K562 (cell line): ENCODE measurements around the gene ZFYVE28. TPM values are rescaled to one million over a fixed set of nuclear protein-coding genes. Genes with fewer than 3 reads are reported as not detected.

ENCODE experiments used
- ATAC-seq: fragments of 200-7000 bp; cut with Tn5 transposase; 3 replicates; pipeline ENCODE4 v1.9.1; 2020; ENCODE audit warnings: moderate library complexity
- BruUV-seq: library from RNA; stranded (reverse); fragments of 400-500 nt; replicated peaks from 2 replicates; lab custom pipeline; 2021; lab: Mats Ljungman, UMichigan
- CTCF ChIA-PET: fragments of 300-600 bp; formaldehyde crosslinking; extraction: SDS; loops from one replicate; lab custom pipeline; 2021; ENCODE audit warnings: low intra/inter-chr PET ratio; lab: Yijun Ruan, JAX
- POLR2A ChIA-PET: fragments of 300-600, 350-650 bp; sonication (Branson Sonifier 250); formaldehyde crosslinking; extraction: SDS; loops from one replicate; lab custom pipeline; 2021; ENCODE audit warnings: antibody characterized with exemption, inconsistent platforms; lab: Yijun Ruan, JAX
- DNase-seq, 4 experiments: peaks; one replicate each; pipeline versions ENCODE4 v3.0.0 to v3.0.0-alpha.2; 2011 to 2018; ENCODE audit warnings: low spot score in 3 of 4, mixed read lengths in 3 of 4; ENCODE audit errors: extremely low read depth in 1 of 4
- FAIRE-seq: peaks from 2 replicates; lab custom pipeline; 2011; peaks lifted over from hg19 to GRCh38; lab: Jason Lieb, UNC
- H2AFZ ChIP-seq: 2 replicates; pipeline ENCODE4 v1.6.0; 2011; ENCODE audit warnings: low read depth, low read length, control low read depth, inconsistent platforms
- H3K27ac ChIP-seq: fragments of 200-600 bp; 3 replicates; pipeline ENCODE4 v1.8.0; 2011; ENCODE audit warnings: low read depth, mild to moderate bottlenecking, control low read depth, inconsistent platforms, low read length, moderate library complexity, mixed read lengths; ENCODE audit errors: extremely low read depth
- H3K27me3 ChIP-seq, 2 experiments: fragments of 300-600 bp in 1 of 2; 2 replicates in 1 of 2; 3 replicates in 1 of 2; pipeline versions ENCODE4 v1.6.0 to v1.8.0; 2011; ENCODE audit warnings: inconsistent platforms in 2 of 2, low read length in 2 of 2, mild to moderate bottlenecking in 1 of 2, mixed read lengths in 1 of 2, moderate library complexity in 1 of 2; ENCODE audit not compliant: control insufficient read depth in 2 of 2, insufficient read depth in 2 of 2
- H3K36me3 ChIP-seq: fragments of 300-600 bp; 3 replicates; pipeline ENCODE4 v1.8.0; 2011; ENCODE audit warnings: mild to moderate bottlenecking, low read length, inconsistent platforms; ENCODE audit not compliant: control insufficient read depth, insufficient read depth
- H3K4me1 ChIP-seq, 2 experiments: fragments of 200-600 bp in 1 of 2; replicated peaks in 1 of 2; 2 replicates in 1 of 2; 3 replicates in 1 of 2; pipeline versions ENCODE4 v1.5.1 to v1.8.0; 2011; ENCODE audit warnings: inconsistent platforms in 2 of 2, low read length in 2 of 2, mild to moderate bottlenecking in 1 of 2, mixed read lengths in 1 of 2, moderate library complexity in 1 of 2; ENCODE audit not compliant: control insufficient read depth in 2 of 2, insufficient read depth in 2 of 2
- H3K4me2 ChIP-seq: 2 replicates; pipeline ENCODE4 v1.6.1; 2011; ENCODE audit warnings: low read length, control low read depth, inconsistent platforms, mixed read lengths; ENCODE audit not compliant: insufficient read depth
- H3K4me3 ChIP-seq: fragments of 200-600 bp; sonication (generic), shearing (Covaris generic); 2 replicates; pipeline ENCODE4 v1.5.1; 2016; ENCODE audit warnings: control low read depth, inconsistent platforms
- H3K79me2 ChIP-seq: fragments of 200-600 bp; 3 replicates; pipeline ENCODE4 v1.8.0; 2011; ENCODE audit warnings: low read length, inconsistent platforms; ENCODE audit not compliant: control insufficient read depth, insufficient read depth
- H3K9ac ChIP-seq, 2 experiments: 2 replicates each; pipeline versions ENCODE4 v1.6.0 to v1.6.1; 2011; ENCODE audit warnings: low read depth in 2 of 2, low read length in 2 of 2, control low read depth in 1 of 2, inconsistent platforms in 1 of 2, mild to moderate bottlenecking in 1 of 2, mixed read lengths in 1 of 2; ENCODE audit not compliant: insufficient read depth in 1 of 2
- H3K9me1 ChIP-seq: one replicate; pipeline ENCODE4 v1.6.0; 2011; ENCODE audit warnings: inconsistent platforms, mild to moderate bottlenecking, low read length, moderate library complexity; ENCODE audit not compliant: control insufficient read depth, insufficient read depth
- H3K9me3 ChIP-seq: replicated peaks from 2 replicates; pipeline ENCODE4 v1.5.1; 2011; ENCODE audit warnings: low read depth, low read length, inconsistent platforms; ENCODE audit not compliant: control insufficient read depth, insufficient read depth
- H4K20me1 ChIP-seq: replicated peaks from 2 replicates; pipeline ENCODE4 v1.6.1; 2011; ENCODE audit warnings: low read length, inconsistent platforms, mixed read lengths; ENCODE audit not compliant: control insufficient read depth, insufficient read depth
- GABPB1 ChIP-seq: sonication (generic); formaldehyde crosslinking; IDR thresholded peaks from 2 replicates; pipeline ENCODE4 v1.8.0; 2022; ENCODE audit warnings: mild to moderate bottlenecking, missing genetic modification reagents
- SIN3A ChIP-seq, 2 experiments: fragments of 150-350 bp in 1 of 2; IDR thresholded peaks; 2 replicates each; pipeline ENCODE4 v1.6.1; 2011 to 2016; ENCODE audit warnings: borderline replicate concordance in 2 of 2, low read depth in 2 of 2, low read length in 2 of 2, mild to moderate bottlenecking in 2 of 2, moderate library complexity in 2 of 2; ENCODE audit not compliant: control insufficient read depth in 1 of 2
- WGBS: fragments of 100-300 bp; shearing (Covaris generic); methylation state at CpG from one replicate; pipeline ENCODE4 v1.1.6; 2016; ENCODE audit warnings: low coverage, mixed read lengths; ENCODE audit not compliant: insufficient coverage; ENCODE audit errors: missing lambda C conversion rate; 5-methylcytosine and 5-hydroxymethylcytosine counted together
- in situ Hi-C: fragments of 300-500 bp; cut with MboI; formaldehyde crosslinking; loops from 4 replicates; pipeline ENCODE4 v1.15.0; 2018; ENCODE audit warnings: inconsistent platforms, mixed read lengths
- intact Hi-C: fragments of 100-400 bp; cut with micrococcal nuclease; formaldehyde crosslinking; loops from 2 replicates; pipeline ENCODE4 v1.14.2; 2022
- polyA plus RNA-seq, 8 experiments: library from polyadenylated mRNA; depleted of rRNA in 4 of 8; stranded (reverse) in 5 of 8; unstranded in 3 of 8; fragments of >200 nt; fragmentation: Nextera tagmentation in 2 of 8; fragmentation: Illumina TruSeq in 1 of 8; extraction: Ambion mirVana in 2 of 8; extraction: Trizol in 1 of 8; gene quantifications; 2 replicates each; pipeline versions ENCODE4 v1.2.1 to v1.2.3, GENCODE V29; 2011 to 2014; ENCODE audit warnings: inconsistent platforms in 1 of 8, missing spikeins in 1 of 8
- total RNA-seq, 7 experiments: library from RNA; depleted of rRNA in 6 of 7; stranded (reverse); fragments of >200 nt in 6 of 7; fragmentation: Illumina TruSeq in 2 of 7; extraction: Trizol in 2 of 7; gene quantifications; 2 replicates each; pipeline versions ENCODE4 v1.2.1 to v1.2.3, GENCODE V29; 2011 to 2021; ENCODE audit warnings: low replicate concordance in 1 of 7
- TF ChIP-seq, protein P1 (sequence below): fragments of 200-800 bp; sonication (Bioruptor generic); IDR thresholded peaks from 2 replicates; pipeline ENCODE4 v1.6.1; 2017; ENCODE audit warnings: missing genetic modification characterization, missing compliant biosample characterization

ZFYVE28 gene
- total and polyA plus RNA-seq, 9 of the 15 experiments (the other 6 are each of a cell fraction or from before 2014, with no cell fraction given): 1.3 to 24.8 (median 8.9) TPM

DNA sequence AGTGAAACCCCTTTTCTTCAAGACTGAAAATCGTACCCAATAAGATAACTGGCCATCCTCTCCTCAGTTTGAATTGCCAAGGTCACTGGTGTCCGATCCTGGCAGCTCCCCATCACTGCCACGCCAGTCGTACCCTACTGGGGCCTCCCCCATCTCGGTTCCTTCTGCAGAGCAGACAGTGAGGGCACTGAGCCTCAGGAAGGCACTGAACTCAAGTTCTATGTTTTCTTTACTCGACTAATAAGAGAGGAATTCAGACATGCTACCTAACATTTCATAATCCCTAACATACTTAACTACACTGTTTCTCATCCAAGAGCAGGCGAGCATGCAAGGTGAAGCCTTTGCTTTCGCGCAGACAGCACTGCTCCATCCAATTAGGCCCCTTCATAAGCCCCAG lies 23.4 kb downstream of the ZFYVE28 start:
- 60% methylated on average over 8 of the region's 9 CpGs for WGBS
- intact Hi-C loops (no loop called here), in situ Hi-C loops (no loop called here)
- DNase-seq: no peak
- Histone ChIP-seq H3K79me2 (peaks cover 76% of the 10 kb centered on the region), H3K27me3 (no peaks in the 10 kb centered on the region), H3K9me1 (peaks cover 6% of the 10 kb centered on the region), H3K36me3 (peaks cover 12% of the 10 kb centered on the region; the same call in 1 of the 3 replicates), H3K4me2 (peak overlapping the region; percentile 72), H3K4me1 (peaks cover 52 to 80% of the 10 kb centered on the region in 2 experiments), H4K20me1 (no peaks in the 10 kb centered on the region), H2AFZ (no peak overlapping the region), H3K27ac (peak overlapping the region; percentile 79), H3K9me3 (no peaks in the 10 kb centered on the region), H3K4me3 (no peak overlapping the region), H3K9ac (peak overlapping the region; percentile 32 to 92)
- ATAC-seq: no peak
- TF ChIP-seq SIN3A (IDR thresholded peaks at IDR 0.05; ENCODE audit: borderline replicate concordance in 2 of 2, control insufficient read depth in 1 of 2, low read depth in 2 of 2, low read length in 2 of 2) (no peak), GABPB1 (CRISPR knock-in tag) (peak; percentile 14; the same call in 1 of the 2 replicates)
- TF ChIP-seq, protein P1, sequence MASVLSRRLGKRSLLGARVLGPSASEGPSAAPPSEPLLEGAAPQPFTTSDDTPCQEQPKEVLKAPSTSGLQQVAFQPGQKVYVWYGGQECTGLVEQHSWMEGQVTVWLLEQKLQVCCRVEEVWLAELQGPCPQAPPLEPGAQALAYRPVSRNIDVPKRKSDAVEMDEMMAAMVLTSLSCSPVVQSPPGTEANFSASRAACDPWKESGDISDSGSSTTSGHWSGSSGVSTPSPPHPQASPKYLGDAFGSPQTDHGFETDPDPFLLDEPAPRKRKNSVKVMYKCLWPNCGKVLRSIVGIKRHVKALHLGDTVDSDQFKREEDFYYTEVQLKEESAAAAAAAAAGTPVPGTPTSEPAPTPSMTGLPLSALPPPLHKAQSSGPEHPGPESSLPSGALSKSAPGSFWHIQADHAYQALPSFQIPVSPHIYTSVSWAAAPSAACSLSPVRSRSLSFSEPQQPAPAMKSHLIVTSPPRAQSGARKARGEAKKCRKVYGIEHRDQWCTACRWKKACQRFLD (CRISPR knock-in tag): peak; percentile 57; the same call in 1 of the 2 replicates
- FAIRE-seq: no peak
- ChIA-PET CTCF (no interaction called here), POLR2A (interaction anchor here (0.6 to 1.2 kb wide), 4 partner anchors 9 to 21 kb away, joined by 3 to 4 read pairs (median 4); no protein-coding TSS in a partner anchor)
- BruUV-seq: TSS peak; percentile 19
